ENCODE measurements around the gene ANKRD16.
A peak's percentile ranks its signal among the peaks of the same experiment; 100 is the strongest.
"Not testable (repeated sequence)": the region's sequence is repeated elsewhere in the genome, so short reads cannot be mapped to it uniquely, and the experiment has no call there.

ANKRD16 gene
- total RNA-seq: 6.4 reads per million, percentile 24 among the genes with 10 or more reads in this experiment

GRCh38 chr10:5889624-5890451 is at the start of gene ANKRD16, which contains the start of gene FBH1:
Gene ANKRD16 (minus strand): TSS chr10:5889893. CDS start chr10:5889354, 539 bp downstream.
Gene FBH1 (plus strand): TSS chr10:5890243. CDS start chr10:5890346, 103 bp downstream.
- peak; percentile 96 for DNase-seq

GRCh38 chr10:5938291-5938690 is 48.6 kb upstream of the ANKRD16 start:
- no peak for DNase-seq

GRCh38 chr10:5937016-5937415 is 47.3 kb upstream of the ANKRD16 start:
- no peak for DNase-seq

- DNase-seq: no peak
These were observed 45.9 kb upstream of the ANKRD16 start for GRCh38 chr10:5935628-5936027.

DNA sequence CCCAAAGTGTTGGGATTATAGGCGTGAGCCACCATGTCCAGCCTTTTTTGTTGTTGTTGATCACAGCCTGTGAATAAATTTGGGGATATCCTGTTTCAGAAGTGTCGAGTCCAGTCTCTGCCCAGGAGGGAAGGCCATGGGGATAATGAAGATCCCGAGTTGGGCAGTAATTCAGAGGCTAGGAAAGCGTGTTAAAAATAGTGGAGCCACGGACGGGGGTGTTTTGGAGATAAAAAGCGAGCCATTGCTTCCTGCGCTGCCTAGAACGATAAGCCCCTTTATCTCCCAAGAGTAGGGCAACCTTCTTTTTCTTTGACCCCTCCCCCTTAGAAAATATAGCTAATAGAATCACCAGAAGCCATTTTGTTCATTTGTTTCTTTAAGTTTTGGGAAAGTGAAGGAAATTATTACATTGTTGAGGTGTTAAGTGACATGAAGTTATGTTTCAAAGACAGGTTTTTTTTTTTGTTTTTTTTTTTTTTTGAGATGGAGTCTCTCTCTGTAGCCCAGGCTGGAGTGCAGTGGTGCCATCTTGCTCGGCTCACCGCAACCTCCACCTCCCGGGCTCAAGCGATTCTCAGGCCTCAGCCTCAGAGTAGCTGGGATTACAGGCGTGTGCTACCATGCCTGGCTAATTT is 44.3 kb upstream of the ANKRD16 start:
- no peak for DNase-seq

DNA sequence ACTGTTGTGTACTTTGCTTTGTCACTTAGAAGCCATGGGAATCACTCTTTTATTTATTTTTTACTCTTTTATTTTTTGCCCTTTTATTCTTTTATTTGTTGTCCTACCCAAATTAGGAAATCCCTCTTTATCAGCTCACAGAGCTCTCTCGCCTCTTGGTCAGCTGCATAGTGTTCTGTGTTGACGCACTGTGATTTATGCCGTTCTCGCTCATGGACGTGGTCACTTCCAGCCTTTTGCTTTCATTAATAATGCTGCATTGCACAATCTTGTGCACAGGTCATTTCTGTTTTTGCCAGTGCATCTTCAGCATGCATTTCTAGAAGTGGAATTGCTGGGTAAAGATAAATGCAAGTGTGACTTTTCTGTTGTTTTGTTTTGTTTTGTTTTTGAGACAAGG is 42.7 kb upstream of the ANKRD16 start:
- no peak for DNase-seq

- DNase-seq: no peak
These were observed 40.6 kb upstream of the ANKRD16 start for GRCh38 chr10:5930272-5930671.

GRCh38 chr10:5929442-5929841 is 39.7 kb upstream of the ANKRD16 start:
- DNase-seq: no peak

DNA sequence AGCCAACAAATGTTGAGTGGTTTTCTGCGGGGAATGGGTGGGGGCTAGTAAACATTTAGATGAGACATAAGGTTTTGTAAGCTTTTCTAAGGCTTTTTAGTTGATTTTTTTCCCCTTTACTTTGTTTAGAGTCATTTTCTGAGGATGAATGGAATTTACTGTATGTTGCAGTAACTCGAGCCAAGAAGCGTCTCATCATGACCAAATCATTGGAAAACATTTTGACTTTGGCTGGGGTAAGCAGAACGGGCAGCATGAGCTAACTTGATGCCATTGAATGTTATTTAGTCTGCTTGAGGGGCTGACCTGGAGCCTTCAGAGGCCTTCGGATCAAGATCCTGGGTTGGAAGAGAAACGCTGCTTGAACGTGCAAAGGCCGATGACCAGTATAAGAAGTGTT is 37.6 kb upstream of the ANKRD16 start:
- DNase-seq: no peak

DNA sequence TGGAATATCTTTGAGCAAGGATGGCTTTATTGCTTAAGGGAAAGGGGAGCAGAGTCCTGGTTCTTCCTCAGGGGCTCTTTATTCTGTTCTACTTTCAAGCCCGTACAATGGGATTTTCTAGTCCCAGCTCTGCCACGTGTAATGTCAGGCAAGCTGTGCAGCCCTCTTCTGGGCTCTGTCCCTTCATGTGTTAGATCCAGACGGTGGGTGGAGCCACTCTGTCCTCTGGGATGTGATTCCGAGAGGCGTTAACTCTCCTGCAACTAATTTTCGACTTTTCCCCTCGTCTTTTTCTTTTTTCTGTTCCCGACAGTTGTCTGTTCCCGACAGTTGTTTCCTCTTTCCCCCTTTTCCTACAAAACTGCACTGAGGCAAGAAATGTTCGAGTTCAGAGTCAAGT is 35.2 kb upstream of the ANKRD16 start:
- DNase-seq: no peak

DNA sequence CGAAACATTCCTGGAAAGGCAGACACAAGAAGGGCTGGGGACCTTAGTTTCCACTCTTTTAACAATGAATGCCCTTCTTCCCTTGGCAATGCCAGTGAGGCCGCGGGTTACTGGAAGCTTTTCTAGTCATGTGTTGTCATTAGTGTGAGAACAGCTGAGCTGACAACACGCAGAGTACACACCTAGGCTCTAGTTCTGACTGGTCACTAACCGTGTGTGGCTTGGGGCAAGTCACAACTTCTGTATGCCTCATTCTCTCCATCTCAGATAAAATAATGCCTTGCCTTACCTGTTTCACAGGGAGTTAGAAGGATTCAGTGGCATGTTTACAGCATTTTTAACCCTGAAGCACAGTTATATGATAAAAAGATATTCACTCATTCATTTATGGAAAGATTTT is 32.1 kb upstream of the ANKRD16 start:
- no peak for DNase-seq

DNA sequence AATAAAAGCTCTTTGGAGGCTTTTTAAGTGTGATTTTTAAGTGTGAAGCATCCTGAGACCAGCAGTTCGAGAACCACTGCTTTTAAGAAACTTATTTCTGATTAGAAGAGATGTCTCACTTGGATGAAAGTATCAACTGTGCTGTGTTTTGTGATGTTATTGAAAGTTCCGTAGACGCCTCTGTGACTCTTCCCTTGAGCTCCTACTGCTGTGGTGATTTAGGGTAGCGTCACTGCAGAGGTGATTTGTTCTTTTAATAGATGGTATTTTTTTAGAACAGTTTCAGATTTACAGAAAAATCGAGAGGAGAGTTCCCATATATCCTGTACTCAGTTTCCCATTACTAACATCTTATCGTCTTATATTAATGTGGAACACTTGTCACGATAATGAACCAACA is 29.9 kb upstream of the ANKRD16 start:
- DNase-seq: no peak

DNA sequence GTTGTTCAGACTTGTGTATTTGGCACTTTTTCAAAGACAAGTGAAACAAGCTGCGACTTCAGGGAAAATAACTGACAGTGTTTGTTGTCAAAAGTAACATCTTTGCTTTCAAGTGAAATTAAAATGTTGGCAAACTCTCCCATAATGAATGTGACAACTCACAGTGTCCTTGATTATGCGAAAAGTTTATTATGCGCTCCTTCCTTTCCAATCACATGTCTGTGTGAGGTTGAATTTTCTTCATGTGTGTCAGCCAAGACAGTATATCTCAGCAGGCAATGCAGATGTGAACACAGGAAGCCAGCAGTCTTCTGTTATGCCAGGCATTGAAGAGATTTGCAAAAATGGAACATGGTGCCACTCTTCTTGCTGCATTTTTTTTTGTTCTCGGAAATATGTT is 29.1 kb upstream of the ANKRD16 start:
- DNase-seq: no peak

- DNase-seq: no peak
These were observed 27.6 kb upstream of the ANKRD16 start for GRCh38 chr10:5917305-5917704.

DNA sequence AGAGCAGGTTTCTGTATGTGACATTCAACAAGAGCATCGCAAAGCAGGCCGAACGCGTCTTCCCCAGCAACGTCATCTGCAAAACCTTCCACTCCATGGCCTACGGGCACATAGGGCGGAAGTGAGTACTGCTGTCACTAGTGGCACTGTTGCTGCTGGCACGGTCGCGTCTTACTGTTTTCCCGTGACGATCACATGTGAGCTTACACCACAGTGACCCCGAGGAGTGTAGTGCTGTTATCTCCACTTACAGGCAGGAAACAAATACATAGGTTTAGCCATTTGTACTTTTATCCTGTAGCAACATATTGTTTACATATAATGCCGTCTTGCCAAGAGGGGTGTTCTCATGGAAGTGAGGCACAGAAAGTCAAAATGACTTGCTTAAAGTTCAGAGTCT is 25.8 kb upstream of the ANKRD16 start:
- no peak for DNase-seq

DNA sequence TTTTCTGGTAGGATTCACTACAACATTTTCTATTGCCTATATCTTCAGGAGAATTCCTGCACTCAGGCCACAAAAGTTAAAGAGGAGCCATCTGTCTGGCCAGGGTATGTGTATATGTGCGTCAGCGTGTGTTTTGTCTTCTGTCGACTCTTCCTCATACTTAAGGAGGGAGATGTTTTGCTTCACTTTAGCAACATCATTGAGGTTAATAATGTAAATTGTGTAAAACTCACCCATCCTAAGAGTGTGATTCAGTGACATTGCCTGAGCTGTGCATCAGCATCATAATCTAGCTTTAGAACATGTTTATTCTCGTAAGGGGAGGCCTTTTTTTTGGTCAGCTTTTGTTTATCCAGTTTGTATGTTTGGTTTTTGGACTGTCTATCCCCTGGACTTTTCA is 24.0 kb upstream of the ANKRD16 start:
- DNase-seq: no peak

GRCh38 chr10:5911670-5912069 is 22.0 kb upstream of the ANKRD16 start:
- DNase-seq: no peak

DNA sequence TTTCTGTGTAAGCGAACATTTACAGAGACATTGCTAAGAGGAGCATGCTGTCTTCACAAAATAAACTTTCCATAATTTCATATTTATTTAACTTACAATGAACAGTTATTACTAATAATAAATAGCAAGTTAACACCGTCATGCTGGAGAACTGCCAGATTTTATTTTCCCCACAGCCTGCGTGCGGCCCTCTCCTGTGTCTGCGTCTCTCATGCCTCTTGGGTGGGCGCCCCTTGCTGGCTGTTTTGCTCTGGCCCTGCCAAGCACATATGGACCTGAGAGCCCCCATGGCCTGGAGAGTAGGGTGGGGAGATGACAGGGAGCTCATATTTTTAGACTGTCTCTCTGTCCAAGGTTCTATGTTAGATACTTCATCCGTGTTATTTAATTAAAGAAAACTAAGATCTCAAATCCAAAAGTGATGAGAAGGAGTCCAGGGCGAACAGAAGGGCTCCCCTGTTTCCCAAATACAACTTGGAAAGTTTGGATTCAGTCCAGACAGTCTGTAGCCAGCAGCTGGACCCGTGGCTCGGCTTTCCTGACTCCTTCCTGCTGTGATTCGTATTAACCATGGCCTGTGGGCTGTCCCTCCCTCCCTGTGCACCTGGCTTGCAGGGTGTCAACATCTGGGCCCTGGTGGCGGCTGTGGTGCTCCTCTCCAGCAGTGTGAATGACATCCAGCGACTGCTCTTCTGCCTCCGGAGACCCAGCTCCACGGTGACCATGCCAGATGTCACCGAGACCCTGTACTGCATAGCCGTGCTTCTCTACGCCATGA is 20.8 kb upstream of the ANKRD16 start:
- no peak for DNase-seq

GRCh38 chr10:5908676-5909075 is 19.0 kb upstream of the ANKRD16 start:
- not testable (repeated sequence) for DNase-seq

GRCh38 chr10:5906651-5907050 is 17.0 kb upstream of the ANKRD16 start:
- DNase-seq: no peak

DNA sequence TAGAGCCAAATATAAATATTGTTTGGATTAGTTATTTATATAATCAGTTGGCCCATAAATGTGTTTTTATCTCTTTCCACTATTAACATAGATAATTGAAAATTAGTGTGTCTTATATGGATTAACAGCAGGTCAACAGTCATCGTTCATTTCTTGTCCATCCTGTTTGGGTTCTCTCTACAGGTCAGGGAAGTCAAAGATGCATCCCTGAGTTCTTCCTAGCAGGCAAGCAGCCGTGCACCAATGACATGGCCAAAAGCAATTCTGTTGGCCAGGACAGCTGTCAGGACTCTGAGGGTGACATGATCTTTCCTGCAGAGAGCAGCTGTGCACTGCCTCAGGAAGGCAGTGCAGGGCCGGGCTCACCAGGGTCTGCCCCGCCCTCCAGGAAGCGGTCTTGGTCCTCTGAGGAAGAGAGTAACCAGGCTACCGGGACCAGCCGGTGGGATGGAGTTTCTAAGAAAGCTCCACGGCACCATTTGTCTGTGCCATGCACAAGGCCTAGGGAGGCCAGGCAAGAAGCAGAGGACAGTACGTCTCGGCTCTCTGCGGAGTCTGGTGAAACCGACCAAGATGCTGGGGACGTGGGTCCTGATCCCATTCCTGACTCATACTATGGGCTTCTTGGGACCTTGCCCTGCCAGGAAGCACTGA is 16.3 kb upstream of the ANKRD16 start:
- DNase-seq: no peak

- DNase-seq: no peak
These were observed 14.5 kb upstream of the ANKRD16 start for GRCh38 chr10:5904227-5904626.

GRCh38 chr10:5903563-5903962 is 13.9 kb upstream of the ANKRD16 start:
- no peak for DNase-seq
